ENCODE data around the gene SLC6A14. TPM values are rescaled to one million over a fixed set of nuclear protein-coding genes. Genes with fewer than 3 reads are reported as not detected.

SLC6A14 gene
- total RNA-seq, 1 experiment from 2014 or later: not detected

GRCh38 chrX:116462822-116463221 lies 26.4 kb downstream of the SLC6A14 start, which contains the start of gene CT83:
Gene CT83 (minus strand): TSS chrX:116462976. CDS start chrX:116462856, 120 bp downstream.
- Histone ChIP-seq H3T11ph (ENCODE audit: low read length) (no peak within 1 kb of the TSS), H2AK5ac (ENCODE audit: insufficient read length, low read length) (no peak within 1 kb of the TSS), H3K14ac (ENCODE audit: insufficient read depth, low read length) (no peak within 1 kb of the TSS), H2BK120ac (ENCODE audit: low read depth, low read length, poor library complexity, severe bottlenecking) (no peak within 1 kb of the TSS), H3K9me3 (ENCODE audit: control insufficient read depth, low read depth, low read length) (no peaks in the 10 kb centered on the region), H3K4me2 (ENCODE audit: insufficient read depth, insufficient read length, low read length) (no peak within 1 kb of the TSS), H3K9ac (ENCODE audit: extremely low read depth, insufficient read length, low read length) (no peak within 1 kb of the TSS), H4K8ac (replicated peaks; ENCODE audit: insufficient read length, low read depth, low read length) (no peak within 1 kb of the TSS), H3K56ac (ENCODE audit: insufficient read length, low read depth, low read length) (no peak within 1 kb of the TSS), H3K27ac (ENCODE audit: insufficient read length, low read depth, low read length) (no peak within 1 kb of the TSS), H3K4me1 (ENCODE audit: insufficient read depth, low read length) (0 out of 2 replicates have a peak, but pooled peaks cover 2% of the 10 kb centered on the region), H4K20me1 (ENCODE audit: control insufficient read depth, insufficient read depth, insufficient read length) (no peaks in the 10 kb centered on the region), H3K79me2 (ENCODE audit: insufficient read depth, low read length) (no peaks in the 10 kb centered on the region), H2BK20ac (ENCODE audit: low read depth, low read length, poor library complexity, severe bottlenecking) (no peak within 1 kb of the TSS), H2BK5ac (ENCODE audit: insufficient read length, low read length) (no peak within 1 kb of the TSS), H2BK12ac (ENCODE audit: insufficient read length, low read depth, low read length) (no peak within 1 kb of the TSS), H2AFZ (ENCODE audit: low read length) (no peak within 1 kb of the TSS), H3K79me1 (ENCODE audit: insufficient read depth, low read depth, low read length, poor library complexity, severe bottlenecking) (no peaks in the 10 kb centered on the region), H3K23me2 (ENCODE audit: insufficient read length, low read depth, low read length, poor library complexity, severe bottlenecking) (no peaks in the 10 kb centered on the region), H2BK15ac (ENCODE audit: low read depth, low read length) (no peak within 1 kb of the TSS), H4K91ac (ENCODE audit: insufficient read length, low read depth, low read length) (no peak within 1 kb of the TSS), H3K27me3 (ENCODE audit: insufficient read depth, low read length) (no peaks in the 10 kb centered on the region), H3K23ac (ENCODE audit: insufficient read length, low read depth, low read length) (no peak within 1 kb of the TSS), H4K5ac (ENCODE audit: insufficient read length, low read depth, low read length) (no peak within 1 kb of the TSS), H3K4ac (ENCODE audit: low read depth, low read length) (no peak within 1 kb of the TSS), H3K18ac (ENCODE audit: insufficient read length, low read depth, low read length) (no peak within 1 kb of the TSS)
- TF ChIP-seq CTCF (conservative IDR thresholded peaks at IDR 0.05): no peak
- WGBS (ENCODE audit: extremely low coverage, insufficient read length, low lambda C conversion rate): no CpG with 5 or more reads among the region's 18 CpGs
- H3K27ac Mint-ChIP-seq: no peak within 1 kb of the TSS; a peak in 2 of 7 replicates
- H3K4me3 Mint-ChIP-seq: no peak within 1 kb of the TSS
- no peak for DNase-seq
- no peaks in the 10 kb centered on the region for H3K36me3 Mint-ChIP-seq (ENCODE audit: insufficient read depth in 1 of 3, low read depth in 3 of 3)
- H3K27me3 Mint-ChIP-seq (ENCODE audit: low read depth): peaks cover 1% of the 10 kb centered on the region
- no peaks in the 10 kb centered on the region for H3K9me3 Mint-ChIP-seq
- H3K4me1 Mint-ChIP-seq: no peaks in the 10 kb centered on the region

Data from H9 (cell line).